NT2/D1 (cell line): Measurements from ENCODE around the gene COL18A1.

Source experiments
- DNase-seq: peaks from one replicate; pipeline ENCODE4 v3.0.0-alpha.2; 2011; ENCODE audit warnings: low read depth, low spot score
- H3K27me3 ChIP-seq: 2 replicates; pipeline ENCODE4 v1.6.0; 2011; ENCODE audit warnings: mild to moderate bottlenecking; ENCODE audit not compliant: insufficient read length, insufficient read depth
- H3K36me3 ChIP-seq: 2 replicates; pipeline ENCODE4 v1.6.1; 2011; ENCODE audit warnings: mild to moderate bottlenecking, low read length, mixed read lengths; ENCODE audit not compliant: insufficient read depth, insufficient read length
- H3K4me1 ChIP-seq: 2 replicates; pipeline ENCODE4 v1.5.1; 2011; ENCODE audit not compliant: insufficient read depth, insufficient read length
- H3K4me3 ChIP-seq: 2 replicates; pipeline ENCODE4 v1.5.1; 2011; ENCODE audit warnings: low read depth; ENCODE audit not compliant: insufficient read length
- H3K9ac ChIP-seq: 2 replicates; pipeline ENCODE4 v1.6.0; 2011; ENCODE audit warnings: low read depth; ENCODE audit not compliant: insufficient read length
- H3K9me3 ChIP-seq: 2 replicates; pipeline ENCODE4 v1.5.1; 2011; ENCODE audit warnings: mild to moderate bottlenecking, low read length; ENCODE audit not compliant: insufficient read depth
- SUZ12 ChIP-seq: IDR thresholded peaks from 2 replicates; pipeline ENCODE4 v1.6.1; 2011; ENCODE audit not compliant: insufficient read length, insufficient read depth; ENCODE audit errors: extremely low read depth
- YY1 ChIP-seq: IDR thresholded peaks from 2 replicates; pipeline ENCODE4 v1.6.1; 2011; ENCODE audit not compliant: insufficient read length, insufficient read depth
- ZNF274 ChIP-seq: IDR thresholded peaks from 2 replicates; pipeline ENCODE4 v1.6.1; 2011; ENCODE audit warnings: mild to moderate bottlenecking, low read depth, low read length

COL18A1 gene

GRCh38 chr21:45461806-45462341 is 56.9 kb downstream of the COL18A1 start:
- TF ChIP-seq SUZ12 (no peak), YY1 (no peak), ZNF274 (no peak)
- DNase-seq: no peak
- H3K27me3 ChIP-seq: no peaks in the 10 kb centered on the region
- no peak overlapping the region for H3K9ac ChIP-seq
- peaks cover 21% of the 10 kb centered on the region for H3K4me1 ChIP-seq
- no peak overlapping the region for H3K4me3 ChIP-seq
- H3K9me3 ChIP-seq: peaks cover 14% of the 10 kb centered on the region
- H3K36me3 ChIP-seq: peaks cover 98% of the 10 kb centered on the region

GRCh38 chr21:45463871-45464270 is 58.9 kb downstream of the COL18A1 start:
- H3K36me3 ChIP-seq: peaks cover 99% of the 10 kb centered on the region
- H3K9ac ChIP-seq: no peak overlapping the region
- H3K4me1 ChIP-seq: peaks cover 18% of the 10 kb centered on the region
- no peak for DNase-seq
- peaks cover 14% of the 10 kb centered on the region for H3K9me3 ChIP-seq
- H3K27me3 ChIP-seq: no peaks in the 10 kb centered on the region
- TF ChIP-seq ZNF274 (no peak), SUZ12 (no peak), YY1 (no peak)
- no peak overlapping the region for H3K4me3 ChIP-seq

GRCh38 chr21:45464309-45464708 is 59.3 kb downstream of the COL18A1 start:
- no peak for DNase-seq
- no peak overlapping the region for H3K9ac ChIP-seq
- no peak overlapping the region for H3K4me3 ChIP-seq
- TF ChIP-seq YY1: no peak
- TF ChIP-seq SUZ12: no peak
- TF ChIP-seq ZNF274: no peak
- H3K27me3 ChIP-seq: no peaks in the 10 kb centered on the region
- peaks cover 99% of the 10 kb centered on the region for H3K36me3 ChIP-seq
- peaks cover 14% of the 10 kb centered on the region for H3K9me3 ChIP-seq
- H3K4me1 ChIP-seq: peaks cover 20% of the 10 kb centered on the region

- DNase-seq: no peak
- Histone ChIP-seq H3K9me3 (peaks cover 14% of the 10 kb centered on the region), H3K9ac (no peak overlapping the region), H3K27me3 (no peaks in the 10 kb centered on the region), H3K4me1 (peaks cover 21% of the 10 kb centered on the region), H3K4me3 (no peak overlapping the region), H3K36me3 (peaks cover 99% of the 10 kb centered on the region)
- no peak for TF ChIP-seq ZNF274
- no peak for TF ChIP-seq YY1
- no peak for TF ChIP-seq SUZ12
Observed at GRCh38 chr21:45465105-45465504, 60.1 kb downstream of the COL18A1 start.

GRCh38 chr21:45465611-45466329 is 60.8 kb downstream of the COL18A1 start:
- no peaks in the 10 kb centered on the region for H3K27me3 ChIP-seq
- H3K4me1 ChIP-seq: peaks cover 22% of the 10 kb centered on the region
- H3K9me3 ChIP-seq: peaks cover 14% of the 10 kb centered on the region
- no peak overlapping the region for H3K9ac ChIP-seq
- H3K36me3 ChIP-seq: peaks cover 97% of the 10 kb centered on the region
- H3K4me3 ChIP-seq: no peak overlapping the region
- no peak for DNase-seq
- TF ChIP-seq YY1: no peak
- TF ChIP-seq SUZ12: no peak
- no peak for TF ChIP-seq ZNF274

GRCh38 chr21:45466330-45467220 is 61.6 kb downstream of the COL18A1 start:
- no peak for DNase-seq
- Histone ChIP-seq H3K9me3 (peaks cover 7% of the 10 kb centered on the region), H3K4me1 (peaks cover 26% of the 10 kb centered on the region), H3K27me3 (no peaks in the 10 kb centered on the region), H3K4me3 (no peak overlapping the region), H3K36me3 (peaks cover 97% of the 10 kb centered on the region), H3K9ac (no peak overlapping the region)
- TF ChIP-seq YY1: no peak
- no peak for TF ChIP-seq SUZ12
- no peak for TF ChIP-seq ZNF274

GRCh38 chr21:45467221-45467779 is 62.3 kb downstream of the COL18A1 start:
- Histone ChIP-seq H3K4me1 (peaks cover 29% of the 10 kb centered on the region), H3K9ac (no peak overlapping the region), H3K9me3 (no peaks in the 10 kb centered on the region; the same call in 1 of the 2 replicates), H3K27me3 (no peaks in the 10 kb centered on the region), H3K4me3 (no peak overlapping the region), H3K36me3 (peaks cover 97% of the 10 kb centered on the region)
- no peak for TF ChIP-seq YY1
- no peak for TF ChIP-seq SUZ12
- no peak for TF ChIP-seq ZNF274
- no peak for DNase-seq
